ENCODE results near the gene SLC5A6. TPM values are rescaled to one million over a fixed set of nuclear protein-coding genes. Genes with fewer than 3 reads are reported as not detected.

The SLC5A6 gene
- total and polyA plus RNA-seq, 2 of the 8 experiments (the other 6 are each of a cell fraction or from before 2014, with no cell fraction given), result 118 to 183 TPM

DNA sequence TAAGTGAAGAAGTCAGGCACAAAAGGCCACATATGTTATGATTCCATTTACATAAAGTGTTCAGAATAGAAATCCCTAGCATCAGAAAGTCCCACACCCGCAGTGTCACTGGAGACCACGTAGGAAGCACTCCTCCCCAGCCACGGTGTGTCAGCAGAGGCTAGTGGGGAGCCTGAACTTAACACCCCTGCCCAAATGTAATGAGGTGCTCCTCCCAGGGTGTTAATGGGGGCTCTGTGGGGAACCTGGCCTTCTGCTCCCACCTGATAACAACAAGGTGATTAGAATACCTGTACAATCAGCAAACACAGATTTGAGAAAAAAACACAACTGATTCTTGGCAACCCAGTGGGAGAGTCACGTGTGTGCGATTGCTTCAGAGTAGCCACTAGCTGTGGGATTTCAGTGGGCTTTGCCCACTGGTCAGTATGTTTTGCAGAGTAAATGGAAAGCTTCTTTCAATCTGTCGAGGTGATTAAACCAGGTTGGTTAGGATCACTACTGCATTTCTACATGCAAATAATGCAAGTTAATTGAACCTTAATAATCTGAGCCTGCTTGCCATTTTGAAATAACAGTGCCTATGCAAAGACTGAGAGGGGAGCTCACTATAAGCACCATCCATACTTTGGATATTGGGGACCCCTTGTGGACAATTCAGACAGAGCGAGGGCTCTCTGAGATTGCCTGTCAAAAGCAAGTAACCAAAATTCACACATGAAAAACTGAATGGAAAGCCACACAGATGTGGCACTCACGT lies 20.8 kb downstream of the SLC5A6 start:
- Histone ChIP-seq H3K23me2 (ENCODE audit: low read depth, low read length) (no peaks in the 10 kb centered on the region), H3K4me3 (ENCODE audit: extremely low read depth in 1 of 4, insufficient read depth in 2 of 4, low read depth in 3 of 4, low read length in 4 of 4) (no peak overlapping the region), H3K79me2 (ENCODE audit: control insufficient read depth in 1 of 2, insufficient read depth in 2 of 2, low read length in 2 of 2) (no peaks in the 10 kb centered on the region), H2AK5ac (ENCODE audit: low read depth, low read length) (no peak overlapping the region), H3K27me3 (replicated peaks in 1 of 4; ENCODE audit: control insufficient read depth in 3 of 4, extremely low read depth in 1 of 4, insufficient read depth in 3 of 4, low read length in 3 of 4) (no peaks in the 10 kb centered on the region), H2BK120ac (replicated peaks; ENCODE audit: low read depth, low read length) (no peak overlapping the region), H3K79me1 (ENCODE audit: low read depth, low read length) (no peaks in the 10 kb centered on the region), H3K4me1 (replicated peaks in 1 of 4; ENCODE audit: control insufficient read depth in 3 of 4, insufficient read depth in 4 of 4, low read length in 3 of 4) (no peaks in the 10 kb centered on the region), H3K27ac (ENCODE audit: low read depth, low read length) (no peak overlapping the region), H3K14ac (ENCODE audit: insufficient read length) (no peak overlapping the region), H3K4me2 (ENCODE audit: insufficient read depth in 1 of 2, low read depth in 2 of 2, low read length in 2 of 2) (no peak overlapping the region), H3K4ac (replicated peaks; ENCODE audit: insufficient read length, low read depth, low read length) (no peak overlapping the region), H3K23ac (ENCODE audit: insufficient read length) (no peak overlapping the region), H2BK5ac (ENCODE audit: low read depth, low read length) (no peak overlapping the region), H2BK20ac (ENCODE audit: low read length) (no peak overlapping the region), H2BK12ac (ENCODE audit: low read depth, low read length) (no peak overlapping the region), H4K5ac (ENCODE audit: insufficient read length, low read depth, low read length) (no peak overlapping the region), H2AFZ (ENCODE audit: low read length) (no peak overlapping the region), H4K20me1 (replicated peaks in 1 of 2; ENCODE audit: control insufficient read depth in 1 of 2, insufficient read depth in 2 of 2, low read length in 2 of 2) (no peaks in the 10 kb centered on the region), H3K9ac (replicated peaks in 1 of 4; ENCODE audit: extremely low read depth in 1 of 4, low read depth in 3 of 4, low read length in 3 of 4) (no peak overlapping the region), H3K56ac (replicated peaks; ENCODE audit: insufficient read length, low read depth, low read length) (no peak overlapping the region), H3K9me3 (ENCODE audit: insufficient read depth in 2 of 2, low read depth in 1 of 2, low read length in 1 of 2) (no peaks in the 10 kb centered on the region), H4K91ac (replicated peaks; ENCODE audit: insufficient read length, low read length) (no peak overlapping the region), H3K18ac (ENCODE audit: extremely low read depth, low read length) (no peak overlapping the region), H2BK15ac (ENCODE audit: low read length) (0 out of 2 replicates have a peak overlapping the region, but pooled peaks have one; percentile 31), H3K36me3 (ENCODE audit: control insufficient read depth in 2 of 4, insufficient read depth in 4 of 4, low read length in 3 of 4) (no peaks in the 10 kb centered on the region; a peak in 1 of 8 replicates), H4K8ac (ENCODE audit: extremely low read depth, insufficient read depth, low read length) (no peak overlapping the region; the same call in 1 of the 2 replicates)
- CTCF ChIA-PET (ENCODE audit: partially characterized antibody), result interaction anchor here (0.6 to 6.9 kb wide), 35 partner anchors 9 to 111 kb away, joined by 3 to 97 read pairs (median 5); partner anchors contain the start of genes ABHD1, PREB, PRR30 and TCF23
- peak; percentile 52 for FAIRE-seq
- WGBS, 2 experiments (ENCODE audit: extremely low coverage in 1 of 2, insufficient coverage in 1 of 2, insufficient read length in 1 of 2, insufficient replicate concordance in 2 of 2, low coverage in 1 of 2, low lambda C conversion rate in 2 of 2, missing lambda C conversion rate in 1 of 2), result 65% methylated on average over 8 of the region's 8 CpGs; no CpG with 5 or more reads in 1 of the 2 experiments
- DNase-seq (ENCODE audit: low read depth in 1 of 2, low spot score in 2 of 2), result no peak
- POLR2A ChIA-PET (ENCODE audit: partially characterized antibody), result interaction anchor here (0.8 to 1.5 kb wide), 8 partner anchors 11 to 94 kb away, joined by 3 to 6 read pairs (median 3); no protein-coding TSS in a partner anchor
- TF ChIP-seq CTCF (IDR thresholded peaks at IDR 0.05; ENCODE audit: control extremely low read depth in 1 of 3, insufficient read depth in 1 of 3, low read depth in 1 of 3, low read length in 3 of 3) (peak in 2 of 3 experiments; percentile 75 to 81; a peak in 3 of 4 replicates), GTF2F1 (IDR thresholded peaks at IDR 0.05; ENCODE audit: borderline replicate concordance, low read depth, low read length) (no peak), RAD21 (IDR thresholded peaks at IDR 0.05 in 1 of 2, conservative IDR thresholded peaks at IDR 0.05 in 1 of 2; ENCODE audit: low read depth in 2 of 2, low read length in 2 of 2) (peak; percentile 82 to 87), USF2 (IDR thresholded peaks at IDR 0.05; ENCODE audit: low read length) (no peak), TAF1 (IDR thresholded peaks at IDR 0.05; ENCODE audit: low read depth, low read length) (no peak), SUZ12 (IDR thresholded peaks at IDR 0.05; ENCODE audit: low read length) (no peak)
